ENCODE results near the gene TOMM34. TPM values are rescaled to one million over a fixed set of nuclear protein-coding genes. Genes with fewer than 3 reads are reported as not detected.

Gene TOMM34
- total and polyA plus RNA-seq, 2 of the 13 experiments (the other 11 are each of a cell fraction or from before 2014, with no cell fraction given), result 36.2 to 52.0 TPM

GRCh38 chr20:44997171-44997570 is 37.0 kb upstream of the TOMM34 start (continued):
- TF ChIP-seq ZBED4 (CRISPR knock-in tag; IDR thresholded peaks at IDR 0.05; ENCODE audit: borderline replicate concordance), result no peak

GRCh38 chr20:44993343-44993742 is 33.1 kb upstream of the TOMM34 start:
- WGBS (ENCODE audit: low lambda C conversion rate), result 96% methylated on average over 3 of the region's 3 CpGs
- Histone ChIP-seq H3K27me3 (ENCODE audit: control insufficient read depth in 1 of 2, insufficient read depth in 2 of 2, low read length in 2 of 2) (no peaks in the 10 kb centered on the region), H3K79me2 (ENCODE audit: insufficient read depth, low read length) (peaks cover 5% of the 10 kb centered on the region), H3K4me3 (replicated peaks in 1 of 3; ENCODE audit: insufficient read depth in 1 of 3, low read depth in 2 of 3, low read length in 3 of 3) (no peak overlapping the region), H3K9ac (ENCODE audit: insufficient read depth, low read depth, low read length) (no peak overlapping the region), H2AFZ (ENCODE audit: low read length) (no peak overlapping the region), H3K36me3 (replicated peaks in 1 of 2; ENCODE audit: control insufficient read depth in 1 of 2, insufficient read depth in 2 of 2, low read length in 2 of 2) (peaks cover 20 to 43% of the 10 kb centered on the region in 2 experiments), H3K9me3 (ENCODE audit: low read length) (no peaks in the 10 kb centered on the region), H4K20me1 (ENCODE audit: insufficient read depth, low read length) (no peaks in the 10 kb centered on the region), H3K4me1 (ENCODE audit: insufficient read depth, low read length) (no peaks in the 10 kb centered on the region), H3K4me2 (ENCODE audit: low read depth, low read length) (no peak overlapping the region), H3K27ac (ENCODE audit: extremely low read length, insufficient read depth, low read length) (no peak overlapping the region)
- in situ Hi-C loops (cut with HindIII; ENCODE audit: extremely low pct_ligation_motif_present, low pct_unique_long_range_greater_than_20kb), result no loop called here
- intact Hi-C loops (cut with micrococcal nuclease; ENCODE audit: unreplicated experiment), result no loop called here
- ATAC-seq (no peak), DNase-seq (ENCODE audit: low spot score) (no peak), FAIRE-seq (no peak)
- ChIA-PET POLR2A (no interaction called here), CTCF (ENCODE audit: low intra/inter-chr PET ratio, low total read pairs) (no interaction called here)
- TF ChIP-seq ZSCAN12 (CRISPR knock-in tag; IDR thresholded peaks at IDR 0.05), result no peak
- TF ChIP-seq ZNF674 (CRISPR knock-in tag; IDR thresholded peaks at IDR 0.05; ENCODE audit: low read depth), result no peak
- no peak for TF ChIP-seq PCBP1 (IDR thresholded peaks at IDR 0.05; ENCODE audit: borderline replicate concordance, low read depth, low read length)
- no peak for TF ChIP-seq ZNF839 (CRISPR knock-in tag; IDR thresholded peaks at IDR 0.05; ENCODE audit: borderline replicate concordance)
- no peak for TF ChIP-seq SRSF4 (IDR thresholded peaks at IDR 0.05; ENCODE audit: low read depth, low read length, poor library complexity, severe bottlenecking)
- TF ChIP-seq AKAP8 (CRISPR knock-in tag; IDR thresholded peaks at IDR 0.05), result no peak
- no peak for TF ChIP-seq KLF6 (CRISPR knock-in tag; IDR thresholded peaks at IDR 0.05)
- TF ChIP-seq MXD4 (CRISPR knock-in tag; IDR thresholded peaks at IDR 0.05), result no peak
- TF ChIP-seq HES4 (CRISPR knock-in tag; IDR thresholded peaks at IDR 0.05; ENCODE audit: borderline replicate concordance), result no peak
- TF ChIP-seq ZNF816 (CRISPR knock-in tag; IDR thresholded peaks at IDR 0.05; ENCODE audit: borderline replicate concordance), result no peak
- no peak for TF ChIP-seq BATF2 (CRISPR knock-in tag; IDR thresholded peaks at IDR 0.05)
- no peak for TF ChIP-seq FOXA3 (CRISPR knock-in tag; IDR thresholded peaks at IDR 0.05)
- no peak for TF ChIP-seq ZNF761 (CRISPR knock-in tag; conservative IDR thresholded peaks at IDR 0.05)
- TF ChIP-seq SP140L (CRISPR knock-in tag; IDR thresholded peaks at IDR 0.05; ENCODE audit: borderline replicate concordance), result no peak
- TF ChIP-seq THAP11 (CRISPR knock-in tag; IDR thresholded peaks at IDR 0.05), result no peak
- no TSS peak for BruUV-seq (replicated peaks)
